ENCODE data around the gene DRD2. TPM values are rescaled to one million over a fixed set of nuclear protein-coding genes. Genes with fewer than 3 reads are reported as not detected.

The DRD2 gene
- total and polyA plus RNA-seq, 4 donors = 0.69 to 12.0 (median 6.2) TPM

GRCh38 chr11:113506461-113506860, 31.3 kb upstream of the DRD2 start:
- no peaks in the 10 kb centered on the region for H3K4me1 ChIP-seq (ENCODE audit: control insufficient read depth, insufficient read depth, low read length)

GRCh38 chr11:113505541-113506375, 30.6 kb upstream of the DRD2 start:
- H3K4me3 ChIP-seq (ENCODE audit: low read depth, low read length) = no peak overlapping the region

More at GRCh38 chr11:113506461-113506860, 31.3 kb upstream of the DRD2 start:
- no peak overlapping the region for H3K4me3 ChIP-seq (ENCODE audit: low read depth, low read length)
- no peak overlapping the region for H3K27ac ChIP-seq (ENCODE audit: low read depth, low read length)
- H3K9me3 ChIP-seq (ENCODE audit: control insufficient read depth, insufficient read depth, low read length) = no peaks in the 10 kb centered on the region
- no peaks in the 10 kb centered on the region for H3K27me3 ChIP-seq (ENCODE audit: control insufficient read depth, insufficient read depth, low read length)
- no peak for DNase-seq (ENCODE audit: low read depth in 4 of 6, low spot score in 6 of 6)
- H3K36me3 ChIP-seq (ENCODE audit: control insufficient read depth, insufficient read depth, low read length) = no peaks in the 10 kb centered on the region
- 100% methylated on average over 1 of the region's 6 CpGs for WGBS (ENCODE audit: insufficient coverage)

DNA sequence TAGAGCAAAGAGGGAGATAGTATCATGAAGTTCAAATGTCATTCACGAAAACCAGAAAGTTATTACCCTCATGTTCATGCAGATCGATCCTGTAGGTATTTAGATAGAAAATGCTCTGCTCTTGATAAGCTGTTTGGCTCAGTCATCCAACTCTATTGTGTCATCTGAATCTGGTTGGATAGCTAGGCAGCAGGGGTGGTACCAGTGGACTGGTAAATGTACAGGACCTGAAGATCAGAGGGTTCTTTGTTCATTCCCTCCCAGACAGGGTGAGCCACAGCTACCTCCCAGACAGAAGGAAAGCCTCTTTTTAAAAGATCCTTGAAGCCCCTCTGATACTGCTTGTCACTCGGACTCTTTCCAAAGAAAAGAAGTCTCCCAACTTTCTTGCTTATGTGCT, 29.8 kb upstream of the DRD2 start:
- no peaks in the 10 kb centered on the region for H3K36me3 ChIP-seq (ENCODE audit: control insufficient read depth, insufficient read depth, low read length)
- 80% methylated on average over 3 of the region's 3 CpGs for WGBS (ENCODE audit: insufficient coverage)
- no peaks in the 10 kb centered on the region for H3K4me1 ChIP-seq (ENCODE audit: control insufficient read depth, insufficient read depth, low read length)
- H3K27me3 ChIP-seq (ENCODE audit: control insufficient read depth, insufficient read depth, low read length) = no peaks in the 10 kb centered on the region
- no peaks in the 10 kb centered on the region for H3K9me3 ChIP-seq (ENCODE audit: control insufficient read depth, insufficient read depth, low read length)
- H3K4me3 ChIP-seq (ENCODE audit: low read depth, low read length) = no peak overlapping the region
- no peak overlapping the region for H3K27ac ChIP-seq (ENCODE audit: low read depth, low read length)
- DNase-seq (ENCODE audit: low read depth in 4 of 6, low spot score in 6 of 6) = no peak

More at GRCh38 chr11:113505541-113506375, 30.6 kb upstream of the DRD2 start:
- H3K36me3 ChIP-seq (ENCODE audit: control insufficient read depth, insufficient read depth, low read length) = no peaks in the 10 kb centered on the region
- 36% methylated on average over 10 of the region's 12 CpGs for WGBS (ENCODE audit: insufficient coverage)
- no peak overlapping the region for H3K27ac ChIP-seq (ENCODE audit: low read depth, low read length)
- H3K27me3 ChIP-seq (ENCODE audit: control insufficient read depth, insufficient read depth, low read length) = no peaks in the 10 kb centered on the region
- no peaks in the 10 kb centered on the region for H3K9me3 ChIP-seq (ENCODE audit: control insufficient read depth, insufficient read depth, low read length)
- DNase-seq (ENCODE audit: low read depth in 4 of 6, low spot score in 6 of 6) = peak in 2 of 6 donors; percentile 43 to 45
- H3K4me1 ChIP-seq (ENCODE audit: control insufficient read depth, insufficient read depth, low read length) = no peaks in the 10 kb centered on the region

DNA sequence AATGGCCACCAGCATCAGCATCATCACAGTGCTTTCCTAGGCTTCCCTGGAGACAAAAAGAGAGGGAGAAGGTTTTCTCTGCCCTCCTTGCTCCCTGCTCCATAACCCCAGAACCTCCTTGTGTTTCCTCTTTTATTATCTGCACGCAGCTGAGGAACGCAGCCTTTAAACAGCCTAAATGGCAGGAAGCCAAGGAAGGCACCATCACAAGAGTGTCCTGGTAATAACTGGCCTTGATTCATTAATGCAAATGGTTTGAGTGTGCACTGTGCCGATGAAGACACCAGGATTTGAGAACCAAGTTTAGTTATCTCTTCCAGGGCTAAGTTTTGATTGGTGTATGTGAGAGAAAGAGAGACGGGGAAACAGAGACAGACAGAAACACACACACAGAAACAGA, 29.4 kb upstream of the DRD2 start:
- Histone ChIP-seq H3K4me1 (ENCODE audit: control insufficient read depth, insufficient read depth, low read length) (no peaks in the 10 kb centered on the region), H3K4me3 (ENCODE audit: low read depth, low read length) (no peak overlapping the region), H3K36me3 (ENCODE audit: control insufficient read depth, insufficient read depth, low read length) (no peaks in the 10 kb centered on the region), H3K27me3 (ENCODE audit: control insufficient read depth, insufficient read depth, low read length) (no peaks in the 10 kb centered on the region), H3K9me3 (ENCODE audit: control insufficient read depth, insufficient read depth, low read length) (no peaks in the 10 kb centered on the region), H3K27ac (ENCODE audit: low read depth, low read length) (no peak overlapping the region)
- WGBS (ENCODE audit: insufficient coverage) = 23% methylated on average over 2 of the region's 4 CpGs
- peak in 2 of 6 donors; percentile 14 to 49 for DNase-seq (ENCODE audit: low read depth in 4 of 6, low spot score in 6 of 6)

DNA sequence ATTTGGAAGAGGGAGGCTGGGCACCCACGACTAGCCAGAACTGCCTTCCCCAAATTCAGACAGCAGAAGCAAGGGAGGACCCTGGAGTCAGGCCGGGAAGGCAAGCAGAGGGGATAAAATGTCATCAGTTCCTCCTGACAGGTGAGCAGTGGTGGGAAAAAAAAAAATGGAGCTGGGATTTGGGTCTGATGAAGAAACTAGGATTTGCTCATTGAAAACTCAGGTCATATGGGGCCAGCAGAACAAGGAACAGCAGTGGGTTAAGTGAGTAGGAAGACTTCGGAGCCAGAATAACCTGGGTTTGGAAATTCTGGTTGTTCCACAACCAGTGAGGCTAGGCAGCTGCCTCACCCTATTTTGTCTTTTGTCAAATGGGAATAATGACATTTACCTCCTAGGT, 28.9 kb upstream of the DRD2 start:
- H3K27ac ChIP-seq (ENCODE audit: low read depth, low read length) = no peak overlapping the region
- no peaks in the 10 kb centered on the region for H3K27me3 ChIP-seq (ENCODE audit: control insufficient read depth, insufficient read depth, low read length)
- no peaks in the 10 kb centered on the region for H3K4me1 ChIP-seq (ENCODE audit: control insufficient read depth, insufficient read depth, low read length)
- DNase-seq (ENCODE audit: low read depth in 4 of 6, low spot score in 6 of 6) = no peak
- no peaks in the 10 kb centered on the region for H3K36me3 ChIP-seq (ENCODE audit: control insufficient read depth, insufficient read depth, low read length)
- 86% methylated on average over 1 of the region's 3 CpGs for WGBS (ENCODE audit: insufficient coverage)
- H3K4me3 ChIP-seq (ENCODE audit: low read depth, low read length) = no peak overlapping the region
- H3K9me3 ChIP-seq (ENCODE audit: control insufficient read depth, insufficient read depth, low read length) = no peaks in the 10 kb centered on the region

DNA sequence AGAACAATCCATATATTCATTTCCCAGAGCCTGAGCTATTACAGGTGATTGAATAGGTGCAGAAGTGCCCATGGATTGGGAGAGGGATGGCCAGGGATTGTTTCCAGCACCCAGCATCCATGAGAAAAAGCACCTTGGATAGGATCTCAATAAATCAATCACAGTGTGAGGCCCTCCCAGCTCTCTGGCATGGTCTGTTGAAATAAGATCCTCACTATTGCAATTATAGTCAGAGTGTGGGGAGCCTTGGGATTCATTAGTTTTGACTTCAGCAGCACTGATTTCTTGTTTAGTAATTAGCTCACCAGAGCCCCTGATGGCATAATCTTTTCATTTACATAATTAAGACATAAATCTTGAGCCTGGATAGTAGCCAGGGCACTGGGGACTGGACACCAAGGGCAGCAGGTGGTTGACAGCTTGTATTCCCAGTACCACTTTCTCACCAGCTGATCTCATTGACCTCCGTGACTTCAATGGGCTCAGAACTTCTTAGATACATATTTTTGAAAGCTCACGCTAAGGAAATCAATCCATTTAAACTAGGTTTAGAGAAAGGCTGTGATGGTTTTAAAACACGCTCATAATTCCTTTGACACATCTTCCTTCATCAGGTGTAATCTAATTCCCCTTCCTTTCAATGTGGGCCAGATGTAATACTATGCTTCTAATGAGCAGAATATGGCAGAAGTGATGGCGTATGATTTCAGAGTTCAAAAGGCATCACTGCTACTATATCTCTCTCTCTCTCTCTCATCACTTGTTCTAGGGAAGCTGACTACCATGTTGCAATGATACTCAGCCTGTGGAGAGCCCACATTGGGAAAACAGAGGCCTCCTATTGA, 22.1 kb upstream of the DRD2 start:
- peak in 1 of 6 donors; percentile 89 for DNase-seq (ENCODE audit: low read depth in 4 of 6, low spot score in 6 of 6)
- no peaks in the 10 kb centered on the region for H3K9me3 ChIP-seq (ENCODE audit: control insufficient read depth, insufficient read depth, low read length)
- WGBS (ENCODE audit: insufficient coverage) = no CpG with 5 or more reads among the region's 4 CpGs
- no peaks in the 10 kb centered on the region for H3K27me3 ChIP-seq (ENCODE audit: control insufficient read depth, insufficient read depth, low read length)
- H3K36me3 ChIP-seq (ENCODE audit: control insufficient read depth, insufficient read depth, low read length) = no peaks in the 10 kb centered on the region
- H3K4me3 ChIP-seq (ENCODE audit: low read depth, low read length) = no peak overlapping the region
- H3K4me1 ChIP-seq (ENCODE audit: control insufficient read depth, insufficient read depth, low read length) = peaks cover 4% of the 10 kb centered on the region
- H3K27ac ChIP-seq (ENCODE audit: low read depth, low read length) = no peak overlapping the region

GRCh38 chr11:113496026-113496651, 20.9 kb upstream of the DRD2 start:
- no peak for DNase-seq (ENCODE audit: low read depth in 4 of 6, low spot score in 6 of 6)
- Histone ChIP-seq H3K27me3 (ENCODE audit: control insufficient read depth, insufficient read depth, low read length) (no peaks in the 10 kb centered on the region), H3K9me3 (ENCODE audit: control insufficient read depth, insufficient read depth, low read length) (no peaks in the 10 kb centered on the region), H3K27ac (ENCODE audit: low read depth, low read length) (no peak overlapping the region), H3K4me1 (ENCODE audit: control insufficient read depth, insufficient read depth, low read length) (peaks cover 4% of the 10 kb centered on the region), H3K4me3 (ENCODE audit: low read depth, low read length) (no peak overlapping the region), H3K36me3 (ENCODE audit: control insufficient read depth, insufficient read depth, low read length) (no peaks in the 10 kb centered on the region)
- WGBS (ENCODE audit: insufficient coverage) = 90% methylated on average over 2 of the region's 3 CpGs

- Histone ChIP-seq H3K4me1 (ENCODE audit: control insufficient read depth, insufficient read depth, low read length) (peaks cover 4% of the 10 kb centered on the region), H3K27ac (ENCODE audit: low read depth, low read length) (no peak overlapping the region), H3K36me3 (ENCODE audit: control insufficient read depth, insufficient read depth, low read length) (no peaks in the 10 kb centered on the region), H3K4me3 (ENCODE audit: low read depth, low read length) (no peak overlapping the region), H3K27me3 (ENCODE audit: control insufficient read depth, insufficient read depth, low read length) (peaks cover 2% of the 10 kb centered on the region), H3K9me3 (ENCODE audit: control insufficient read depth, insufficient read depth, low read length) (no peaks in the 10 kb centered on the region)
- no peak for DNase-seq (ENCODE audit: low read depth in 4 of 6, low spot score in 6 of 6)
- WGBS (ENCODE audit: insufficient coverage) = 63% methylated on average over 3 of the region's 6 CpGs
Observed at GRCh38 chr11:113494021-113494420, 18.8 kb upstream of the DRD2 start.

- WGBS (ENCODE audit: insufficient coverage) = no CpG with 5 or more reads among the region's 2 CpGs
- H3K36me3 ChIP-seq (ENCODE audit: control insufficient read depth, insufficient read depth, low read length) = no peaks in the 10 kb centered on the region
- H3K4me1 ChIP-seq (ENCODE audit: control insufficient read depth, insufficient read depth, low read length) = peaks cover 4% of the 10 kb centered on the region
- no peaks in the 10 kb centered on the region for H3K9me3 ChIP-seq (ENCODE audit: control insufficient read depth, insufficient read depth, low read length)
- no peak overlapping the region for H3K27ac ChIP-seq (ENCODE audit: low read depth, low read length)
- DNase-seq (ENCODE audit: low read depth in 4 of 6, low spot score in 6 of 6) = no peak
- peaks cover 2% of the 10 kb centered on the region for H3K27me3 ChIP-seq (ENCODE audit: control insufficient read depth, insufficient read depth, low read length)
- H3K4me3 ChIP-seq (ENCODE audit: low read depth, low read length) = no peak overlapping the region
Observed at GRCh38 chr11:113493206-113493605, 18.0 kb upstream of the DRD2 start.

All from spinal cord (tissue), 10 donors.